Smooth muscle cell of the brain vasculature (primary cell): ENCODE data around the gene RALGDS.
"Not testable (repeated sequence)": the region's sequence is repeated elsewhere in the genome, so short reads cannot be mapped to it uniquely, and the experiment has no call there.

Experiments used
- DNase-seq: peaks from one replicate; pipeline ENCODE4 v3.0.0-alpha.2; 2012; ENCODE audit warnings: low read depth, low spot score

The RALGDS gene

DNA sequence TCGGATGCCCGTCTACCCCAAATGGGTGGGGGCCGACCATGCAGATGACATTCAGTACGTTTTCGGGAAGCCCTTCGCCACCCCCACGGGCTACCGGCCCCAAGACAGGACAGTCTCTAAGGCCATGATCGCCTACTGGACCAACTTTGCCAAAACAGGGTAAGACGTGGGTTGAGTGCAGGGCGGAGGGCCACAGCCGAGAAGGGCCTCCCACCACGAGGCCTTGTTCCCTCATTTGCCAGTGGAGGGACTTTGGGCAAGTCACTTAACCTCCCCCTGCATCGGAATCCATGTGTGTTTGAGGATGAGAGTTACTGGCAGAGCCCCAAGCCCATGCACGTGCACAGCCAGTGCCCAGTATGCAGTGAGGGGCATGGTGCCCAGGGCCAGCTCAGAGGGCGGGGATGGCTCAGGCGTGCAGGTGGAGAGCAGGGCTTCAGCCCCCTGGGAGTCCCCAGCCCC, 50.5 kb downstream of the RALGDS start:
- DNase-seq, result not testable (repeated sequence)

GRCh38 chr9:133068431-133068830, 52.6 kb downstream of the RALGDS start:
- DNase-seq, result not testable (repeated sequence)

GRCh38 chr9:133067813-133068212, 53.2 kb downstream of the RALGDS start:
- no peak for DNase-seq

DNA sequence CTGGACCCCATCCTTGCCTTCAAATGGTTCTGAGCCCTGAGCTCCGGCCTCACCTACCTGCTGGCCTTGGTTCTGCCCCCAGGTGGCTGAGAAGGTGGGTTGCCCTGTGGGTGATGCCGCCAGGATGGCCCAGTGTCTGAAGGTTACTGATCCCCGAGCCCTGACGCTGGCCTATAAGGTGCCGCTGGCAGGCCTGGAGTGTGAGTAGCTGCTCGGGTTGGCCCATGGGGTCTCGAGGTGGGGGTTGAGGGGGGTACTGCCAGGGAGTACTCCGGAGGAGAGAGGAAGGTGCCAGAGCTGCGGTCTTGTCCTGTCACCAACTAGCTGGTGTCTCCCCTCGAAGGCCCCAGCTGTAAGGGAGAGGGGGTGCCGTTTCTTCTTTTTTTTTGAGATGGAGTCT, 54.0 kb downstream of the RALGDS start:
- DNase-seq, result no peak

- DNase-seq, result no peak
These were observed 54.7 kb downstream of the RALGDS start for GRCh38 chr9:133066181-133066983.

DNA sequence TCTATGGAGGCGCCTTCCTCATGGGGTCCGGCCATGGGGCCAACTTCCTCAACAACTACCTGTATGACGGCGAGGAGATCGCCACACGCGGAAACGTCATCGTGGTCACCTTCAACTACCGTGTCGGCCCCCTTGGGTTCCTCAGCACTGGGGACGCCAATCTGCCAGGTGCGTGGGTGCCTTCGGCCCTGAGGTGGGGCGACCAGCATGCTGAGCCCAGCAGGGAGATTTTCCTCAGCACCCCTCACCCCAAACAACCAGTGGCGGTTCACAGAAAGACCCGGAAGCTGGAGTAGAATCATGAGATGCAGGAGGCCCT, 56.0 kb downstream of the RALGDS start:
- no peak for DNase-seq

GRCh38 chr9:133064241-133065069, 56.6 kb downstream of the RALGDS start:
- DNase-seq, result no peak

DNA sequence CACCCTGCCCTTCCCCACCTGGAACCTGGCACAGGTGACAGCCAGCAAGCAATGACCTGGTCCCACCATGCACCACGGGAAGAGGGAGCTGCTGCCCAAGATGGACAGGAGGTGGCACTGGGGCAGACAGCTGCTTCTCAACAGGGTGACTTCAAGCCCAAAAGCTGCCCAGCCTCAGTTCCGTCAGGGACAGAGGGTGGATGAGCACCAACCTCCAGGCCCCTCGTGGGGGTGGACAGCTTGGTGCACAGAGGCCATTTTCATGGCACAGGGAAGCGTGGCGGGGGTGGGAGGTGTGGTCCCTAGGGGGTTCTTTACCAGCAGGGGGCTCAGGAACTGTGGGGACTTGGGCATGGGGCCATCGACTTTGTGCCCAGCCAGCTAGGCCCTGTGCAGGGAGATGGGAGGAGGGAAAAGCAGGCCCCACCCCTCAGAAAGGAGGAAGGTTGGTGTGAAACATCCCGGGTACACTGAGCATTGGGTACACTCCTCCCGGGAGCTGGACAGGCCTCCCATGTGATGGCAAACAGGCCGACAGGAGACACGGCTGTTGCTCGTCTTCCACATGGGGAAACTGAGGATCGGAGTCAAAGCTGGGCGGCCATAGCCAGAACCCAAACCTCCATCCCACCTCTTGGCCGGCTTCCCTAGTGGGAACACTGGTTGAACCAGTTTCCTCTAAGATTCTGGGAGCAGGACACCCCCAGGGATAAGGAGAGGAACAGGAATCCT, 57.4 kb downstream of the RALGDS start:
- no peak for DNase-seq

GRCh38 chr9:133063159-133063499, 57.9 kb downstream of the RALGDS start:
- no peak for DNase-seq

DNA sequence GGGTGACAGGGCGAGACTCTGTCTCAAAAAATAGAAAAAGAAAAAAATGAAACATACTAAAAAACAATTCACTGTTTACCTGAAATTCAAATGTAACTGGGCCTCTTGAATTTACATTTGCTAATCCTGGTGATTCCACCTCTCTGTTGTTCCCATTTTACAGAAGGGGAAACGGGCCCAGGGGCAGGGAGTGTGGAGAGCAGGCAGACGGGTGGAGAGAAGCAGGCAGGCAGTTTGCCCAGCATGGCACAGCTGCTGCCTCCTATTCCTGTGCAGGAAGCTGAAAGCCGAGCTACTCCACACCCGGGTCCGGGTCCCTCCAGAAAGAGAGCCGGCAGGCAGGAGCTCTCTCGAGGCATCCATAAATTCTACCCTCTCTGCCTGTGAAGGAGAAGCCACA, 58.5 kb downstream of the RALGDS start:
- not testable (repeated sequence) for DNase-seq

GRCh38 chr9:133061764-133062145, 59.3 kb downstream of the RALGDS start, which contains the start of gene CEL:
CEL (plus strand) TSS chr9:133061981; CDS start chr9:133062003, 22 bp downstream.
- DNase-seq, result not testable (repeated sequence)

DNA sequence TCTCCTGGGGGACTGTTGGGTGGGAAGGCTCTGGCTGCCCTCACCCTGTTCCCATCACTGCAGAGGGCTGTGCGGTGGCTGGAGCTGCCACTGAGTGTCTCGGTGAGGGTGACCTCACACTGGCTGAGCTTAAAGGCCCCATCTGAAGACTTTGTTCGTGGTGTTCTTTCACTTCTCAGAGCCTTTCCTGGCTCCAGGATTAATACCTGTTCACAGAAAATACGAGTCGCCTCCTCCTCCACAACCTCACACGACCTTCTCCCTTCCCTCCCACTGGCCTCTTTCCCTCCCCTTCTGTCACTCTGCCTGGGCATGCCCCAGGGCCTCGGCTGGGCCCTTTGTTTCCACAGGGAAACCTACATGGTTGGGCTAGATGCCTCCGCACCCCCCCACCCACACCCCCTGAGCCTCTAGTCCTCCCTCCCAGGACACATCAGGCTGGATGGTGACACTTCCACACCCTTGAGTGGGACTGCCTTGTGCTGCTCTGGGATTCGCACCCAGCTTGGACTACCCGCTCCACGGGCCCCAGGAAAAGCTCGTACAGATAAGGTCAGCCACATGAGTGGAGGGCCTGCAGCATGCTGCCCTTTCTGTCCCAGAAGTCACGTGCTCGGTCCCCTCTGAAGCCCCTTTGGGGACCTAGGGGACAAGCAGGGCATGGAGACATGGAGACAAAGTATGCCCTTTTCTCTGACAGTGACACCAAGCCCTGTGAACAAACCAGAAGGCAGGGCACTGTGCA, 59.8 kb downstream of the RALGDS start:
- DNase-seq, result not testable (repeated sequence)

DNA sequence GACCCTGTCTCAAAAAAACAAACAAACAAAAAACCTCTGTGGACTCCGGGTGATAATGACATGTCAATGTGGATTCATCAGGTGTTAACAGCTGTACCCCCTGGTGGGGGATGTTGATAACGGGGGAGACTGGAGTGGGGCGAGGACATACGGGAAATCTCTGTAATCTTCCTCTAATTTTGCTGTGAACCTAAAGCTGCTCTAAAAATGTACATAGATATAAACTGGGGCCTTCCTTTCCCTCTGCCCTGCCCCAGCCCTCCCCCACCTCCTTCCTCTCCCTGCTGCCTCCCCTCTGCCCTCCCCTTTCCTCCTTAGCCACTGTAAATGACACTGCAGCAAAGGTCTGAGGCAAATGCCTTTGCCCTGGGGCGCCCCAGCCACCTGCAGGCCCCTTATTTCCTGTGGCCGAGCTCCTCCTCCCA, 60.6 kb downstream of the RALGDS start:
- no peak for DNase-seq

DNA sequence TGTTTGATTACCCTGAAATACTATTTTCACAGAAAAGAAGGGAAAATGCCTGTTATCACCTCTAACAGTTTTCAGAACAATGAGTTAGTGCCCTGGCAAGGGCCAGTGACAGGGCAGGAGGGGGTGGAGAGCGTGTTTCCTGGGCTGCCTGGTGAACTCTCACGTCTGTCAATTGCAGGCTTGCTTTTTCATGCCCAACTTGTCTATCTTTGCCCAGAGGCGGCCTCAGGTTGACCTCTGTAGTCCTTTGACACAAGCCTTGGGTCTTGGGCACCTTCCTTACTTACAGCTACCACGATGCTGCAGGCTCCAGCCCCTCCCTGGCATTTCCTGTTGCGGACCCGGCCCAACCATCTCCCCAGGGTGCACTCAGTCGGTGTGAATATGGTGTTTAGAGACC, 61.4 kb downstream of the RALGDS start:
- no peak for DNase-seq

- DNase-seq, result no peak
These were observed 62.3 kb downstream of the RALGDS start for GRCh38 chr9:133058550-133059320.

GRCh38 chr9:133058071-133058470, 63.0 kb downstream of the RALGDS start:
- no peak for DNase-seq

DNA sequence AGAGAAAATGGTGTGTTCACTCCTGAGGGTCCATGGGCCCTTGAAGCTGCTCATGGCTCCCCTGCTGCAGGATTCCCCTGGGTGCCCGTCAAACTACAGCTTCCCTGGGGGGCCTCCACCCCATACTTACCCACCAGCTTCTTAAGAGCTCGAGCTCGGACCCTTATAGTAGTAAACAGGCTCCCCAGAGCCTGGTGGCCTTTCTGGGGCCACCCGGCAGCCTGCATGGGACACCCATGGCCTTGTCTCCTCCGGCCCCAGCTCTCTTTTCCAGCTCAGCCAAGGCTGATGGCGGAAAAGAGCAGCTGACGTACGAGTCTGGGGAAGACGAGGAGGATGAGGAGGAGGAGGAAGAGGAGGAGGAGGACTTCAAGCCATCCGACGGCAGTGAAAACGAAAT, 63.5 kb downstream of the RALGDS start:
- DNase-seq, result no peak

DNA sequence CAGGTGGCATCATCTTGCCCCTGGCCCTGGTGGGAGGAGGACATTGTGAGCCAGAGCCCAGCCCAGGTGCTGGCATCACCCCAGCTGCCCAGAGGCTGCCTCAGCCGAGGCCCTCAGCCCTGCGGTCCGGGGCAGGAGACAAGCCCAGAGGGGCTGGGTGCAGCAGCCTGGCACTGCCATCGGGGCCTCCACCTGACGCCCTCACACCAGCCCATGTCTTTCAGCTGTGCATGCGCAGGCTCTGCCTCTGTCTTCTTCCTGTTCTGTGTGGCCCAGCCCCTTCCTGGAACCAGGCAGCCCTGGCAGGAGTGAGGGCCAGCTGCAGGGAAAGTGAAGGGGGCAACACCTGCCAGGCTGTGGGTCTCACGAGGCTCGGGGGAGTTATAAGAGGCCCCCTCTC, 64.0 kb downstream of the RALGDS start:
- no peak for DNase-seq

DNA sequence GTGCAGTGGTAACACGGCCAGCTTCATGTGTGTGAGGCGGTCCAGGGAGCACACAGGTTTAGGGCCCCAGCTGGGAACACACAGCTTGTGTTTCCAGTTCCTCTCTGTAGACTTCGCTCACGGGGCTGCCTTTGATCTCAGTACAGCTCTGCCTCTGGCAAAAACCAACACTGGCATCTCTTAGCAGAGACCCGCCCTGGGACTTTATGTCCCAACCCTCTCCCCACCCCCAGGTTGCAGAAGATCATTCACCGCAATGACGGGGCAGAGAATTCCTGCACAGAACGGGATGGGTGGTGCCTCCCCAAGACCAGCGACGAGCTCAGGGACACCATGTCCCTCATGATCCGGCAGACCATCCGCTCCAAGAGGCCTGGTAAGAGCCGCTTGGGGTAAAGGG, 64.5 kb downstream of the RALGDS start:
- DNase-seq, result no peak

- no peak for DNase-seq
These were observed 65.1 kb downstream of the RALGDS start for GRCh38 chr9:133055788-133056420.
